IPS DF 6.9 (cell line): ENCODE results near the gene VIPR2.

Source experiments
- DNase-seq: peaks from one replicate; pipeline ENCODE4 v3.0.0-alpha.2; 2013; ENCODE audit warnings: low read depth, low spot score
- H3K27ac ChIP-seq: one replicate; pipeline ENCODE4 v1.5.1; 2013; ENCODE audit warnings: low read length, control low read depth
- H3K27me3 ChIP-seq: 2 replicates; pipeline ENCODE4 v1.6.1; 2013; ENCODE audit warnings: mild to moderate bottlenecking, low read length; ENCODE audit not compliant: control insufficient read depth, insufficient read depth
- H3K36me3 ChIP-seq: 2 replicates; pipeline ENCODE4 v1.6.1; 2013; ENCODE audit warnings: low read length; ENCODE audit not compliant: control insufficient read depth, insufficient read depth
- H3K4me1 ChIP-seq: 2 replicates; pipeline ENCODE4 v1.6.1; 2013; ENCODE audit warnings: low read length; ENCODE audit not compliant: control insufficient read depth, insufficient read depth
- H3K4me3 ChIP-seq: 2 replicates; pipeline ENCODE4 v1.5.1; 2013; ENCODE audit warnings: mild to moderate bottlenecking, low read length
- H3K9me3 ChIP-seq: 2 replicates; pipeline ENCODE4 v1.6.1; 2013; ENCODE audit warnings: low read length, inconsistent platforms; ENCODE audit not compliant: control insufficient read depth, insufficient read depth
- WGBS: extraction: QIAGEN DNeasy Blood & Tissue Kit; methylation state at CpG from one replicate; pipeline ENCODE4 v1.1.7; 2013; ENCODE audit warnings: mixed read lengths, missing lambda C conversion rate; ENCODE audit not compliant: insufficient read length, insufficient coverage; 5-methylcytosine and 5-hydroxymethylcytosine counted together

Gene VIPR2

GRCh38 chr7:159147687-159148086, 3.0 kb upstream of the VIPR2 start:
- no CpG with 5 or more reads among the region's 4 CpGs for WGBS
- Histone ChIP-seq H3K4me3 (no peak overlapping the region), H3K27ac (no peak overlapping the region), H3K4me1 (peaks cover 2% of the 10 kb centered on the region), H3K9me3 (no peaks in the 10 kb centered on the region), H3K27me3 (peaks cover 12% of the 10 kb centered on the region; the same call in 1 of the 2 replicates), H3K36me3 (no peaks in the 10 kb centered on the region)
- no peak for DNase-seq

- no peak for DNase-seq
- H3K4me1 ChIP-seq, result peaks cover 2% of the 10 kb centered on the region
- H3K4me3 ChIP-seq, result no peak overlapping the region
- no peaks in the 10 kb centered on the region for H3K9me3 ChIP-seq
- no peaks in the 10 kb centered on the region for H3K36me3 ChIP-seq
- no peak overlapping the region for H3K27ac ChIP-seq
- peaks cover 12% of the 10 kb centered on the region; the same call in 1 of the 2 replicates for H3K27me3 ChIP-seq
- no CpG with 5 or more reads among the region's 13 CpGs for WGBS
These were observed 2.6 kb upstream of the VIPR2 start for GRCh38 chr7:159147246-159147645.

- no peak overlapping the region for H3K27ac ChIP-seq
- H3K4me3 ChIP-seq, result no peak overlapping the region
- H3K36me3 ChIP-seq, result no peaks in the 10 kb centered on the region
- no peaks in the 10 kb centered on the region for H3K9me3 ChIP-seq
- no peak for DNase-seq
- peaks cover 3% of the 10 kb centered on the region for H3K4me1 ChIP-seq
- peaks cover 12% of the 10 kb centered on the region; the same call in 1 of the 2 replicates for H3K27me3 ChIP-seq
- WGBS, result 100% methylated on average over 6 of the region's 8 CpGs
These were observed 1.6 kb upstream of the VIPR2 start for GRCh38 chr7:159146084-159146858.

GRCh38 chr7:159145490-159145855, 806 bp upstream of the VIPR2 start:
- no peak overlapping the region for H3K27ac ChIP-seq
- H3K9me3 ChIP-seq, result no peaks in the 10 kb centered on the region
- H3K4me1 ChIP-seq, result peaks cover 6% of the 10 kb centered on the region
- peak overlapping the region; percentile 78; the same call in 1 of the 2 replicates for H3K4me3 ChIP-seq
- no peaks in the 10 kb centered on the region for H3K36me3 ChIP-seq
- WGBS, result no CpG with 5 or more reads among the region's 30 CpGs
- peaks cover 12% of the 10 kb centered on the region; the same call in 1 of the 2 replicates for H3K27me3 ChIP-seq
- no peak for DNase-seq

GRCh38 chr7:159143780-159144757, 598 bp downstream of the VIPR2 start:
- Histone ChIP-seq H3K27ac (no peak overlapping the region), H3K36me3 (no peaks in the 10 kb centered on the region), H3K27me3 (peaks cover 12% of the 10 kb centered on the region; the same call in 1 of the 2 replicates), H3K9me3 (no peaks in the 10 kb centered on the region), H3K4me1 (peaks cover 7% of the 10 kb centered on the region), H3K4me3 (peak overlapping the region; percentile 78)
- no peak for DNase-seq
- no CpG with 5 or more reads among the region's 97 CpGs for whole genome bisulfite sequencing

- peaks cover 12% of the 10 kb centered on the region; the same call in 1 of the 2 replicates for H3K27me3 ChIP-seq
- H3K4me1 ChIP-seq, result peaks cover 7% of the 10 kb centered on the region
- WGBS, result no CpG with 5 or more reads among the region's 10 CpGs
- H3K4me3 ChIP-seq, result no peak overlapping the region
- no peak overlapping the region for H3K27ac ChIP-seq
- no peaks in the 10 kb centered on the region for H3K36me3 ChIP-seq
- no peak for DNase-seq
- no peaks in the 10 kb centered on the region for H3K9me3 ChIP-seq
These were observed 1.9 kb downstream of the VIPR2 start for GRCh38 chr7:159142730-159143129.

GRCh38 chr7:159142199-159142598, 2.5 kb downstream of the VIPR2 start:
- H3K4me1 ChIP-seq, result peaks cover 4% of the 10 kb centered on the region; the same call in 1 of the 2 replicates
- WGBS, result no CpG with 5 or more reads among the region's 5 CpGs
- H3K27ac ChIP-seq, result no peak overlapping the region
- H3K36me3 ChIP-seq, result no peaks in the 10 kb centered on the region
- no peak overlapping the region for H3K4me3 ChIP-seq
- no peaks in the 10 kb centered on the region for H3K9me3 ChIP-seq
- no peak for DNase-seq
- peaks cover 12% of the 10 kb centered on the region; the same call in 1 of the 2 replicates for H3K27me3 ChIP-seq

- WGBS, result no CpG with 5 or more reads among the region's 6 CpGs
- Histone ChIP-seq H3K27me3 (peaks cover 12% of the 10 kb centered on the region; the same call in 1 of the 2 replicates), H3K4me3 (no peak overlapping the region), H3K9me3 (no peaks in the 10 kb centered on the region), H3K36me3 (no peaks in the 10 kb centered on the region), H3K4me1 (peaks cover 4% of the 10 kb centered on the region), H3K27ac (no peak overlapping the region)
- DNase-seq, result no peak
These were observed 3.0 kb downstream of the VIPR2 start for GRCh38 chr7:159141660-159142059.

GRCh38 chr7:159141167-159141566, 3.5 kb downstream of the VIPR2 start:
- Histone ChIP-seq H3K9me3 (no peaks in the 10 kb centered on the region), H3K27ac (no peak overlapping the region), H3K27me3 (peaks cover 12% of the 10 kb centered on the region; the same call in 1 of the 2 replicates), H3K4me3 (no peak overlapping the region), H3K4me1 (peaks cover 4% of the 10 kb centered on the region), H3K36me3 (no peaks in the 10 kb centered on the region)
- no CpG with 5 or more reads among the region's 14 CpGs for WGBS
- DNase-seq, result no peak

- Histone ChIP-seq H3K27me3 (peaks cover 12% of the 10 kb centered on the region; the same call in 1 of the 2 replicates), H3K36me3 (no peaks in the 10 kb centered on the region), H3K9me3 (no peaks in the 10 kb centered on the region), H3K27ac (no peak overlapping the region), H3K4me1 (peaks cover 4% of the 10 kb centered on the region), H3K4me3 (no peak overlapping the region)
- DNase-seq, result no peak
- no CpG with 5 or more reads among the region's 23 CpGs for WGBS
These were observed 4.3 kb downstream of the VIPR2 start for GRCh38 chr7:159140170-159140910.
